Hepatocyte (in vitro differentiated cells): ENCODE measurements around the gene ESPNL. TPM values are rescaled to one million over a fixed set of nuclear protein-coding genes. Genes with fewer than 3 reads are reported as not detected.
A peak's percentile ranks its signal among the peaks of the same experiment; 100 is the strongest.

Experiments
- DNase-seq: peaks from one replicate; pipeline ENCODE4 v3.0.0-alpha.2; 2016; ENCODE audit warnings: low spot score
- H2AFZ ChIP-seq: fragments of 200-600 bp; sonication (generic); 2 replicates; pipeline ENCODE4 v1.6.0; 2016; ENCODE audit warnings: antibody characterized with exemption, mild to moderate bottlenecking
- H3K27ac ChIP-seq: fragments of 200-600 bp; sonication (generic); 2 replicates; pipeline ENCODE4 v1.5.1; 2016; ENCODE audit warnings: mild to moderate bottlenecking
- H3K27me3 ChIP-seq: fragments of 200-600 bp; sonication (generic); 2 replicates; pipeline ENCODE4 v1.6.1; 2016
- H3K36me3 ChIP-seq: fragments of 200-600 bp; sonication (generic); replicated peaks from 2 replicates; pipeline ENCODE4 v1.5.1; 2016; ENCODE audit warnings: low read depth; ENCODE audit not compliant: insufficient read depth
- H3K4me1 ChIP-seq: fragments of 200-600 bp; sonication (generic); 2 replicates; pipeline ENCODE4 v1.5.1; 2016; ENCODE audit warnings: mild to moderate bottlenecking, moderate library complexity; ENCODE audit not compliant: insufficient read depth
- H3K4me2 ChIP-seq: fragments of 200-600 bp; sonication (generic); 2 replicates; pipeline ENCODE4 v1.6.0; 2016
- H3K4me3 ChIP-seq: fragments of 200-600 bp; sonication (generic); 2 replicates; pipeline ENCODE4 v1.5.1; 2016; ENCODE audit warnings: mild to moderate bottlenecking
- H3K79me2 ChIP-seq: fragments of 200-600 bp; sonication (generic); 2 replicates; pipeline ENCODE4 v1.6.0; 2017; ENCODE audit warnings: mild to moderate bottlenecking
- H3K9me2 ChIP-seq: fragments of 200-600 bp; sonication (generic); replicated peaks from 2 replicates; pipeline ENCODE4 v1.6.0; 2017; ENCODE audit warnings: mild to moderate bottlenecking; ENCODE audit not compliant: insufficient read depth
- H3K9me3 ChIP-seq: fragments of 200-600 bp; sonication (generic); 2 replicates; pipeline ENCODE4 v1.5.1; 2016; ENCODE audit warnings: low read depth, mild to moderate bottlenecking
- H4K20me1 ChIP-seq: fragments of 200-600 bp; sonication (generic); 2 replicates; pipeline ENCODE4 v1.6.0; 2016; ENCODE audit warnings: mild to moderate bottlenecking; ENCODE audit not compliant: insufficient read depth, poor library complexity, severe bottlenecking
- CTCF ChIP-seq: fragments of 200-600 bp; sonication (generic); IDR thresholded peaks from 2 replicates; pipeline ENCODE4 v1.5.1; 2016; ENCODE audit warnings: antibody characterized with exemption, mild to moderate bottlenecking; ENCODE audit not compliant: poor library complexity
- EZH2 ChIP-seq: fragments of 200-600 bp; sonication (generic); IDR thresholded peaks from 2 replicates; pipeline ENCODE4 v1.6.1; 2016; ENCODE audit warnings: antibody characterized with exemption, mild to moderate bottlenecking, borderline replicate concordance
- EZH2phosphoT487 ChIP-seq: fragments of 200-600 bp; sonication (generic); IDR thresholded peaks from one replicate; pipeline ENCODE4 v1.6.1; 2018; ENCODE audit warnings: antibody characterized with exemption, mild to moderate bottlenecking, low read depth, moderate library complexity; ENCODE audit not compliant: unreplicated experiment, severe bottlenecking
- WGBS: methylation state at CpG from one replicate; pipeline ENCODE4 v1.1.6; 2016; ENCODE audit warnings: low lambda C conversion rate; ENCODE audit errors: missing lambda C conversion rate; 5-methylcytosine and 5-hydroxymethylcytosine counted together
- polyA plus RNA-seq: library from polyadenylated mRNA; unstranded; fragments of >200 nt; fragmentation: Nextera tagmentation; extraction: Ambion mirVana; gene quantifications from 2 replicates; pipeline ENCODE4 v1.2.1, GENCODE V29; 2016
- total RNA-seq: library from RNA; depleted of rRNA; stranded (reverse); fragments of >200 nt; gene quantifications from 2 replicates; pipeline ENCODE4 v1.2.3, GENCODE V29; 2014

The ESPNL gene
- total and polyA plus RNA-seq, 2 experiments from 2014 or later, result 0.27 to 0.62 TPM

- TF ChIP-seq CTCF, result no peak
- TF ChIP-seq EZH2, result no peak
- TF ChIP-seq EZH2phosphoT487, result no peak
- WGBS, result 98% methylated on average over 6 of the region's 7 CpGs
- H3K27me3 ChIP-seq, result no peaks in the 10 kb centered on the region
- H3K36me3 ChIP-seq, result no peaks in the 10 kb centered on the region
- H3K9me2 ChIP-seq, result no peaks in the 10 kb centered on the region
- H2AFZ ChIP-seq, result no peak overlapping the region
- no peaks in the 10 kb centered on the region for H3K79me2 ChIP-seq
- H3K27ac ChIP-seq, result no peak overlapping the region
- no peak for DNase-seq
- H3K4me1 ChIP-seq, result peaks cover 18% of the 10 kb centered on the region
- H3K9me3 ChIP-seq, result no peaks in the 10 kb centered on the region
- no peaks in the 10 kb centered on the region for H4K20me1 ChIP-seq
- no peak overlapping the region for H3K4me3 ChIP-seq
- no peak overlapping the region for H3K4me2 ChIP-seq
Measured at GRCh38 chr2:238140040-238140439, 39.9 kb downstream of the ESPNL start.

GRCh38 chr2:238140721-238141540 is 40.8 kb downstream of the ESPNL start:
- Histone ChIP-seq H3K4me3 (no peak overlapping the region), H2AFZ (no peak overlapping the region), H3K9me3 (no peaks in the 10 kb centered on the region), H3K4me1 (peaks cover 18% of the 10 kb centered on the region), H3K4me2 (no peak overlapping the region), H3K9me2 (no peaks in the 10 kb centered on the region), H3K27me3 (no peaks in the 10 kb centered on the region), H3K36me3 (no peaks in the 10 kb centered on the region), H3K27ac (no peak overlapping the region), H4K20me1 (no peaks in the 10 kb centered on the region), H3K79me2 (no peaks in the 10 kb centered on the region)
- TF ChIP-seq EZH2, result no peak
- TF ChIP-seq CTCF, result no peak
- no peak for TF ChIP-seq EZH2phosphoT487
- no peak for DNase-seq
- WGBS, result 98% methylated on average over 57 of the region's 60 CpGs

GRCh38 chr2:238141541-238142318 is 41.6 kb downstream of the ESPNL start:
- Histone ChIP-seq H4K20me1 (no peaks in the 10 kb centered on the region), H3K79me2 (no peaks in the 10 kb centered on the region), H2AFZ (no peak overlapping the region), H3K27me3 (no peaks in the 10 kb centered on the region), H3K9me3 (no peaks in the 10 kb centered on the region), H3K9me2 (no peaks in the 10 kb centered on the region), H3K4me2 (no peak overlapping the region), H3K4me3 (no peak overlapping the region), H3K4me1 (peaks cover 18% of the 10 kb centered on the region), H3K27ac (peak overlapping the region; percentile 48), H3K36me3 (no peaks in the 10 kb centered on the region)
- WGBS, result 69% methylated on average over 10 of the region's 10 CpGs
- peak; percentile 46 for DNase-seq
- no peak for TF ChIP-seq EZH2
- no peak for TF ChIP-seq CTCF
